G401.6 (cell line): ENCODE measurements around the gene JKAMP.

Source experiments
- FAIRE-seq: peaks from 2 replicates; lab custom pipeline; 2012; peaks lifted over from hg19 to GRCh38; lab: Jason Lieb, UNC

The JKAMP gene

GRCh38 chr14:59540852-59541251 is 56.5 kb downstream of the JKAMP start:
- FAIRE-seq = no peak

GRCh38 chr14:59541731-59542130 is 57.4 kb downstream of the JKAMP start:
- FAIRE-seq = no peak

DNA sequence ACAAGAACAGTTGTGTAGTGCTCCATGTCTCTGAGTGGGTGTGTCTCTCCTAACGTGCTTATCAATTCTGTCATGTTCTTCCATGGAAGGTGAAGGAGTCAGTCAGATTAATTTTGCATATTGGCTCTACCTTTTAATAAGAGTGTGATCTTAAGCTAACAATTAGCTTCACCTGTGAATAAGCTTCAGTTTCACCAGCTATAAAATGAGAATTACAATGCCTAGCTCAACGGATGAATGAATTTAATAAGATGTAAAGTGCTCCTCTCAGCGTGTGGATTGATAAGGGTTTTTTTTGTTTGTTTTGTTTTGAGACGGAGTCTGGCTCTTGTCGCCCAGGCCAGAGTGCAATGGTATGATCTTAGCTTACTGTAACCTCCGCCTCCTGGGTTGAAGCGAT is 59.6 kb downstream of the JKAMP start:
- no peak for FAIRE-seq

GRCh38 chr14:59547310-59547709 is 63.0 kb downstream of the JKAMP start:
- no peak for FAIRE-seq
